ENCODE results near the gene PPP2R3B. TPM values are rescaled to one million over a fixed set of nuclear protein-coding genes. Genes with fewer than 3 reads are reported as not detected.
A peak's percentile ranks its signal among the peaks of the same experiment; 100 is the strongest.

The PPP2R3B gene
- total RNA-seq, 4 donors from 2014 or later = 7.8 to 27.9 (median 11.6) TPM

DNA sequence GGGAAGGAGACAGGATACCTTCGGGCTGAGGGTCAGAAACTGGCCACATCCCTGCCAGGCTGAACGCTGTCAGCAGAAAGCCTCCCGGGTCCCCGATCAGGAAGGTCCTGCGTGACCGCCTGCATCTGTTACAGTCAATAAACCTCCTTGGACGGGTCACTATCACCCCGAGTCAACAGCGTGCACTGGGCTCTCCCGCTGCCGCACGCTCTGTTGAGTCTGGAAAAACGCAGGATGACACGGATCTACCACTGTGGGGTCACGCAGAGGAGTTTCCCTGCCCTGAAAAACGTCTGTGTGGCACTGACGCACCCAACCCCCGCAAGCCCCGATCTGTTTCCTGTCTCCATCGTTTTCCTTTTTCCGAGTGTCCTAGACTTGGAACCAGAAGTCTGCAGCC is 12.1 kb downstream of the PPP2R3B start:
- intact Hi-C loops (cut with DNase I; ENCODE audit: low total_unique reads) = no loop called here
- in situ Hi-C loops (cut with MboI; ENCODE audit: low pct_ligation_motif_present in 1 of 4, low pct_unique_long_range_greater_than_20kb in 1 of 4, low sequenced_read_pairs in 3 of 4) = no loop called here
- Histone ChIP-seq H3K9me3 (no peaks in the 10 kb centered on the region), H3K27ac (no peak overlapping the region), H3K27me3 (peaks cover 49% of the 10 kb centered on the region), H3K4me3 (no peak overlapping the region), H3K4me1 (peaks cover 0 to 21% (median 14%) of the 10 kb centered on the region in 4 donors), H3K36me3 (no peaks in the 10 kb centered on the region)
- DNase-seq = no peak
- TF ChIP-seq, protein P1, sequence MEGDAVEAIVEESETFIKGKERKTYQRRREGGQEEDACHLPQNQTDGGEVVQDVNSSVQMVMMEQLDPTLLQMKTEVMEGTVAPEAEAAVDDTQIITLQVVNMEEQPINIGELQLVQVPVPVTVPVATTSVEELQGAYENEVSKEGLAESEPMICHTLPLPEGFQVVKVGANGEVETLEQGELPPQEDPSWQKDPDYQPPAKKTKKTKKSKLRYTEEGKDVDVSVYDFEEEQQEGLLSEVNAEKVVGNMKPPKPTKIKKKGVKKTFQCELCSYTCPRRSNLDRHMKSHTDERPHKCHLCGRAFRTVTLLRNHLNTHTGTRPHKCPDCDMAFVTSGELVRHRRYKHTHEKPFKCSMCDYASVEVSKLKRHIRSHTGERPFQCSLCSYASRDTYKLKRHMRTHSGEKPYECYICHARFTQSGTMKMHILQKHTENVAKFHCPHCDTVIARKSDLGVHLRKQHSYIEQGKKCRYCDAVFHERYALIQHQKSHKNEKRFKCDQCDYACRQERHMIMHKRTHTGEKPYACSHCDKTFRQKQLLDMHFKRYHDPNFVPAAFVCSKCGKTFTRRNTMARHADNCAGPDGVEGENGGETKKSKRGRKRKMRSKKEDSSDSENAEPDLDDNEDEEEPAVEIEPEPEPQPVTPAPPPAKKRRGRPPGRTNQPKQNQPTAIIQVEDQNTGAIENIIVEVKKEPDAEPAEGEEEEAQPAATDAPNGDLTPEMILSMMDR (IDR thresholded peaks at IDR 0.05) = no peak
- TF ChIP-seq POLR2AphosphoS5 (IDR thresholded peaks at IDR 0.05) (no peak), POLR2A (IDR thresholded peaks at IDR 0.05) (no peak), EP300 (IDR thresholded peaks at IDR 0.05; ENCODE audit: low read depth) (no peak)
- WGBS, 2 donors (ENCODE audit: low coverage in 1 of 2) = 8 to 12% methylated on average over 4 to 21 of the region's 21 CpGs

- in situ Hi-C loops (cut with MboI; ENCODE audit: low pct_ligation_motif_present in 1 of 4, low pct_unique_long_range_greater_than_20kb in 1 of 4, low sequenced_read_pairs in 3 of 4) (no loop called here), intact Hi-C loops (cut with DNase I; ENCODE audit: low total_unique reads) (no loop called here)
- Histone ChIP-seq H3K27me3 (peaks cover 49% of the 10 kb centered on the region), H3K36me3 (no peaks in the 10 kb centered on the region), H3K9me3 (no peaks in the 10 kb centered on the region), H3K4me3 (peak overlapping the region in 3 of 4 donors; percentile 1 to 50 (median 24)), H3K4me1 (peaks cover 0 to 21% (median 14%) of the 10 kb centered on the region in 4 donors), H3K27ac (no peak overlapping the region)
- no peak for DNase-seq
- WGBS, 2 donors (ENCODE audit: low coverage in 1 of 2) = 0% methylated on average over 8 to 42 of the region's 93 CpGs
- TF ChIP-seq, protein P1 (IDR thresholded peaks at IDR 0.05) = no peak
- TF ChIP-seq POLR2A (IDR thresholded peaks at IDR 0.05) (no peak), EP300 (IDR thresholded peaks at IDR 0.05; ENCODE audit: low read depth) (no peak), POLR2AphosphoS5 (IDR thresholded peaks at IDR 0.05) (no peak)
Observed at GRCh38 chrX:373641-374471, 12.9 kb downstream of the PPP2R3B start.

DNA sequence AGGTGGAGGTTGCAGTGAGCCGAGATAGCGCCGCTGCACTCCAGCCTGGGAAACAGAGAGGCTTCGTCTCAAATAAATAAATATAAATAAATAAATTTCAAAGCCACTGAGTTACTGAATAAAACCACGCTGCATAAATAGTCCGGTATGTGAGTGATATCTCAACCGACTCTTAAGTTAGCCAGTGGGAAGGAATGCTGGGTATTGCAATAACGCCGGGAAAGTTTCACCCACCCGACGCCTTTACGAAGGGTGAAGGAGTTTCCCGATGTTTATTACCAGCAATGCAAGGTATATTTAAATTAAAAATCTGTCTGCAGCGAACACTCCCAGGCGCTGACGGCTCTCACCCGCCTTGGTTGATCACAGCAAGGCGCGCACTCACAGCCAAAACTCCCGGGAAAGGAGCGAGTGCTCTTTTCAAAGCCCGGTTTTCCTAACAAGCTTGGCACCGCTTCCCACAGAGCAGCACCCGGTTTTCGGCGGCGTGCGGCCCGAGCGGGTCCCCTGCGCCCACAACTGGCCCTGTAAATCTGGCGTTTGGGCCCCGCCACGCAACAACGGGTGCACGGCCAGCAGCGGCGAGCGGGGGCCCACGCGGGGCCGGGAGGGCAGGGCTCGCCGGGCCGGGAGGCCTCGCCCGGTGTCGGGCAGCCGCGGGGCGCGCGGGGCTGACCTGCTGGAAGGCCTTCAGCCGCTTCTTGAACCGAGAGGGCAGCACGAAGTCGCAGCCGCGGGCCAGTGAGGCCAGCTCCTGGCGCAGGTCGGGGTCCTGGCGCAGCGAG is 13.7 kb downstream of the PPP2R3B start:
- no peaks in the 10 kb centered on the region for H3K36me3 ChIP-seq
- no peaks in the 10 kb centered on the region for H3K9me3 ChIP-seq
- peaks cover 0 to 21% (median 14%) of the 10 kb centered on the region in 4 donors for H3K4me1 ChIP-seq
- in situ Hi-C loops (cut with MboI; ENCODE audit: low pct_ligation_motif_present in 1 of 4, low pct_unique_long_range_greater_than_20kb in 1 of 4, low sequenced_read_pairs in 3 of 4) (no loop called here), intact Hi-C loops (cut with DNase I; ENCODE audit: low total_unique reads) (no loop called here)
- DNase-seq = no peak
- no peak overlapping the region for H3K27ac ChIP-seq
- TF ChIP-seq, protein P1 (IDR thresholded peaks at IDR 0.05) = no peak
- TF ChIP-seq POLR2A (IDR thresholded peaks at IDR 0.05) (no peak), POLR2AphosphoS5 (IDR thresholded peaks at IDR 0.05) (no peak), EP300 (IDR thresholded peaks at IDR 0.05; ENCODE audit: low read depth) (no peak)
- peak overlapping the region in 2 of 4 donors; percentile 24 to 50 for H3K4me3 ChIP-seq
- WGBS, 2 donors (ENCODE audit: low coverage in 1 of 2) = 19 to 20% methylated on average over 15 to 23 of the region's 63 CpGs
- peaks cover 49% of the 10 kb centered on the region for H3K27me3 ChIP-seq

DNA sequence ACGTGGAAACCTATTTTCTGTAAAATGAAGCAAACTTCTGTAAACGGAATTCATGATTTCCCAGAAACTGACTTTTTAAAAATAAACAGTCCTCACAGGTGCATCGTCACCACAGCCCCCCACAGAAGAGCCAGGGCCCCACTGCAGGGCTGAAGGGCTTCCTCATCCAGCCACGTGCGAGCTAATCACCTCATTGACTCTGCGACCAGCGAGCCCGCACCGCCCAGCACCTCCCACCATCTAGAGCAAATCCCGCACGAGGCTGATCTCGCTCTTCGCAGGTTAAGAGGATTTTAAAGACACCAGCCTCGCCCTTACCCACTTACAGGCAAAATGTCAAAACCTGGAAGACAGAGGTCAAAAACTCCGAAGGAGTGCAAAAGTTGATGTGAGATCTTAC is 14.8 kb downstream of the PPP2R3B start:
- in situ Hi-C loops (cut with MboI; ENCODE audit: low pct_ligation_motif_present in 1 of 4, low pct_unique_long_range_greater_than_20kb in 1 of 4, low sequenced_read_pairs in 3 of 4) (no loop called here), intact Hi-C loops (cut with DNase I; ENCODE audit: low total_unique reads) (no loop called here)
- WGBS, 2 donors (ENCODE audit: low coverage in 1 of 2) = 80 to 84% methylated on average over 1 to 15 of the region's 15 CpGs
- no peak for TF ChIP-seq POLR2A (IDR thresholded peaks at IDR 0.05)
- TF ChIP-seq POLR2AphosphoS5 (IDR thresholded peaks at IDR 0.05) = no peak
- TF ChIP-seq, protein P1 (IDR thresholded peaks at IDR 0.05) = no peak
- Histone ChIP-seq H3K4me3 (no peak overlapping the region), H3K36me3 (no peaks in the 10 kb centered on the region), H3K4me1 (peaks cover 0 to 21% (median 14%) of the 10 kb centered on the region in 4 donors), H3K27ac (no peak overlapping the region), H3K9me3 (no peaks in the 10 kb centered on the region), H3K27me3 (peaks cover 49% of the 10 kb centered on the region)
- DNase-seq = no peak
